Neural progenitor cell (in vitro differentiated cells): Measurements from ENCODE around the gene SNRNP25. TPM values are rescaled to one million over a fixed set of nuclear protein-coding genes. Genes with fewer than 3 reads are reported as not detected.

ENCODE experiments used
- DNase-seq: peaks from one replicate; pipeline ENCODE4 v3.0.0-alpha.2; 2016; ENCODE audit warnings: low spot score
- H2AFZ ChIP-seq: fragments of 200-600 bp; sonication (generic); replicated peaks from 2 replicates; pipeline ENCODE4 v1.6.1; 2016; ENCODE audit warnings: antibody characterized with exemption
- H3F3A ChIP-seq: fragments of 200-600 bp; sonication (generic); 2 replicates; pipeline ENCODE4 v1.6.1; 2016; ENCODE audit warnings: antibody characterized with exemption, low read depth
- H3K27ac ChIP-seq: fragments of 200-600 bp; sonication (generic); 2 replicates; pipeline ENCODE4 v1.5.1; 2016; ENCODE audit warnings: mild to moderate bottlenecking
- H3K27me3 ChIP-seq: fragments of 200-600 bp; sonication (generic); 2 replicates; pipeline ENCODE4 v1.6.1; 2016; ENCODE audit warnings: mild to moderate bottlenecking, moderate library complexity
- H3K36me3 ChIP-seq: fragments of 200-600 bp; sonication (generic); 2 replicates; pipeline ENCODE4 v1.5.1; 2016
- H3K4me1 ChIP-seq: fragments of 200-600 bp; sonication (generic); 2 replicates; pipeline ENCODE4 v1.6.1; 2016; ENCODE audit warnings: mixed run types
- H3K4me2 ChIP-seq: fragments of 200-600 bp; sonication (generic); 2 replicates; pipeline ENCODE4 v1.6.1; 2016
- H3K4me3 ChIP-seq: fragments of 200-600 bp; sonication (generic); 2 replicates; pipeline ENCODE4 v1.5.1; 2016
- H3K79me2 ChIP-seq: fragments of 200-600 bp; sonication (generic); 2 replicates; pipeline ENCODE4 v1.6.1; 2016; ENCODE audit warnings: low read depth
- H3K9ac ChIP-seq: fragments of 200-600 bp; sonication (generic); 2 replicates; pipeline ENCODE4 v1.6.1; 2016
- H3K9me3 ChIP-seq: fragments of 200-600 bp; sonication (generic); 2 replicates; pipeline ENCODE4 v1.5.1; 2016; ENCODE audit warnings: low read depth
- H4K20me1 ChIP-seq: fragments of 200-600 bp; sonication (generic); 2 replicates; pipeline ENCODE4 v1.6.1; 2016; ENCODE audit warnings: low read depth
- H3K27ac Mint-ChIP-seq: 3 replicates; pipeline ENCODE4 v1.8.0; 2021; ENCODE audit warnings: mixed read lengths
- H3K27me3 Mint-ChIP-seq: 2 replicates; pipeline ENCODE4 v1.8.0; 2022; ENCODE audit warnings: low read depth, mild to moderate bottlenecking, inconsistent platforms, moderate library complexity, mixed read lengths; ENCODE audit not compliant: insufficient read depth
- H3K36me3 Mint-ChIP-seq: 3 replicates; pipeline ENCODE4 v1.8.0; 2021; ENCODE audit warnings: mixed read lengths
- H3K4me1 Mint-ChIP-seq: 3 replicates; pipeline ENCODE4 v1.8.0; 2021; ENCODE audit warnings: mixed read lengths
- H3K4me3 Mint-ChIP-seq: 3 replicates; pipeline ENCODE4 v1.8.0; 2021; ENCODE audit warnings: mild to moderate bottlenecking, moderate library complexity, mixed read lengths
- H3K9me3 Mint-ChIP-seq: 3 replicates; pipeline ENCODE4 v1.8.0; 2020; ENCODE audit warnings: mixed read lengths
- EZH2 ChIP-seq: fragments of 200-600 bp; sonication (generic); IDR thresholded peaks from 2 replicates; pipeline ENCODE4 v1.6.1; 2017; ENCODE audit warnings: antibody characterized with exemption, mild to moderate bottlenecking, moderate library complexity
- EZH2phosphoT487 ChIP-seq: fragments of 200-600 bp; sonication (generic); IDR thresholded peaks from 2 replicates; pipeline ENCODE4 v1.6.1; 2017; ENCODE audit warnings: antibody characterized with exemption
- total RNA-seq: library from RNA; depleted of rRNA; stranded (reverse); fragments of >200 nt; gene quantifications from 2 replicates; pipeline ENCODE4 v1.2.3, GENCODE V29; 2015; ENCODE audit warnings: low replicate concordance
- TF ChIP-seq, protein P1 (sequence below): fragments of 200-600 bp; sonication (generic); IDR thresholded peaks from 2 replicates; pipeline ENCODE4 v1.5.1; 2017; ENCODE audit warnings: antibody characterized with exemption, mild to moderate bottlenecking

The SNRNP25 gene
- total RNA-seq, 1 donor from 2014 or later = 49.8 TPM

- H3K27me3 Mint-ChIP-seq = peaks cover 2% of the 10 kb centered on the region
- H3K79me2 ChIP-seq = no peaks in the 10 kb centered on the region
- H3K27ac Mint-ChIP-seq = peak overlapping the region; percentile 54
- H3K4me3 ChIP-seq = no peak overlapping the region
- no peak overlapping the region for H3K4me3 Mint-ChIP-seq
- H3K9me3 Mint-ChIP-seq = no peaks in the 10 kb centered on the region
- TF ChIP-seq, protein P1, sequence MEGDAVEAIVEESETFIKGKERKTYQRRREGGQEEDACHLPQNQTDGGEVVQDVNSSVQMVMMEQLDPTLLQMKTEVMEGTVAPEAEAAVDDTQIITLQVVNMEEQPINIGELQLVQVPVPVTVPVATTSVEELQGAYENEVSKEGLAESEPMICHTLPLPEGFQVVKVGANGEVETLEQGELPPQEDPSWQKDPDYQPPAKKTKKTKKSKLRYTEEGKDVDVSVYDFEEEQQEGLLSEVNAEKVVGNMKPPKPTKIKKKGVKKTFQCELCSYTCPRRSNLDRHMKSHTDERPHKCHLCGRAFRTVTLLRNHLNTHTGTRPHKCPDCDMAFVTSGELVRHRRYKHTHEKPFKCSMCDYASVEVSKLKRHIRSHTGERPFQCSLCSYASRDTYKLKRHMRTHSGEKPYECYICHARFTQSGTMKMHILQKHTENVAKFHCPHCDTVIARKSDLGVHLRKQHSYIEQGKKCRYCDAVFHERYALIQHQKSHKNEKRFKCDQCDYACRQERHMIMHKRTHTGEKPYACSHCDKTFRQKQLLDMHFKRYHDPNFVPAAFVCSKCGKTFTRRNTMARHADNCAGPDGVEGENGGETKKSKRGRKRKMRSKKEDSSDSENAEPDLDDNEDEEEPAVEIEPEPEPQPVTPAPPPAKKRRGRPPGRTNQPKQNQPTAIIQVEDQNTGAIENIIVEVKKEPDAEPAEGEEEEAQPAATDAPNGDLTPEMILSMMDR = no peak
- TF ChIP-seq EZH2 (no peak), EZH2phosphoT487 (no peak)
- H3K36me3 Mint-ChIP-seq = peaks cover 5% of the 10 kb centered on the region
- H3K4me2 ChIP-seq = no peak overlapping the region
- H3K4me1 Mint-ChIP-seq = no peaks in the 10 kb centered on the region
- no peaks in the 10 kb centered on the region for H4K20me1 ChIP-seq
- no peaks in the 10 kb centered on the region for H3K36me3 ChIP-seq
- no peak overlapping the region for H2AFZ ChIP-seq
- no peak for DNase-seq
- H3K9me3 ChIP-seq = no peaks in the 10 kb centered on the region
- H3K4me1 ChIP-seq = no peaks in the 10 kb centered on the region
- no peak overlapping the region for H3K27ac ChIP-seq
- no peaks in the 10 kb centered on the region for H3F3A ChIP-seq
- H3K27me3 ChIP-seq = no peaks in the 10 kb centered on the region
- H3K9ac ChIP-seq = no peak overlapping the region
These were observed 19.0 kb upstream of the SNRNP25 start for GRCh38 chr16:34648-34987.

DNA sequence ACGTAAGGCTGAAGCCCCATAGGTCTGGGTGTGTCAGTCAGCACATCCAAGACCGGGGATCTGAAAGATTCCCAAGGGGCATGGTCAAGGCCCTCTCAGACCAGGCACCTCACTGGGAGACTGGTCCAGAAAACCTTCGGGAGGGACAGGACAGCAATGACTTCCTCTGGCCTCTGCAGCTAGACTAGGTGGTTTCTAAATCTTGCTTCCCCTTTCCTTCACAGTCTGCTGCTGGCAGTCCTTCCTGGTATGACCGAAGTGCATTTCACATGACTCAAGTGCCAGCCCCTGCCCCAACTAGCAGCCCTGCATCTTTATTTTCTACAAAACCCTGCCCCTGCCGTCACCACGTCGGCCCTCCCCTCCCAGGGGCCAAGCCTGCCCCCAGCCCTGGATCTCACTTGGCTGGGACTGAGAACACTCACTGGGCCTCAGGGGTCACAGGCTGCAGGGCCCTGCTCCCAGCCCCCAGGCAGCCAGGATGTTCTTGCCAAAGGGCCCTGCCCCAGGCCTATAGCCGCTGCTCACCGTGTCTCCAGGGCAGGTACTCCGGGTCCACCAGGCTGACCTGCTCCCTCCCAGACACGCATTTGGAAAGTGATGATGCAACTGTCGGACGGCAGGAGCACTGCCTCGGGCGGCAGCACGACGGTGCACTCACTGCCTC is 18.5 kb upstream of the SNRNP25 start:
- Mint-ChIP-seq H3K4me3 (no peak overlapping the region), H3K36me3 (peaks cover 5% of the 10 kb centered on the region), H3K9me3 (no peaks in the 10 kb centered on the region), H3K27me3 (peaks cover 2% of the 10 kb centered on the region), H3K4me1 (no peaks in the 10 kb centered on the region), H3K27ac (no peak overlapping the region)
- TF ChIP-seq EZH2 = no peak
- no peak overlapping the region for H3K4me2 ChIP-seq
- H3K27me3 ChIP-seq = no peaks in the 10 kb centered on the region
- no peak overlapping the region for H3K27ac ChIP-seq
- no peaks in the 10 kb centered on the region for H3K9me3 ChIP-seq
- no peaks in the 10 kb centered on the region for H3K36me3 ChIP-seq
- no peaks in the 10 kb centered on the region for H3K79me2 ChIP-seq
- H3K4me3 ChIP-seq = no peak overlapping the region
- DNase-seq = no peak
- H2AFZ ChIP-seq = no peak overlapping the region
- no peaks in the 10 kb centered on the region for H4K20me1 ChIP-seq
- no peaks in the 10 kb centered on the region for H3K4me1 ChIP-seq
- H3K9ac ChIP-seq = no peak overlapping the region
- H3F3A ChIP-seq = peaks cover 2% of the 10 kb centered on the region

GRCh38 chr16:35678-36305 is 17.8 kb upstream of the SNRNP25 start:
- peak overlapping the region; percentile 33 for H3K4me3 Mint-ChIP-seq
- no peak for TF ChIP-seq EZH2phosphoT487
- TF ChIP-seq EZH2 = no peak
- TF ChIP-seq, protein P1 = no peak
- Histone ChIP-seq H3K4me1 (no peaks in the 10 kb centered on the region), H3F3A (peaks cover 2% of the 10 kb centered on the region), H4K20me1 (no peaks in the 10 kb centered on the region), H2AFZ (no peak overlapping the region), H3K9me3 (no peaks in the 10 kb centered on the region), H3K27me3 (no peaks in the 10 kb centered on the region), H3K4me3 (no peak overlapping the region), H3K36me3 (no peaks in the 10 kb centered on the region), H3K4me2 (no peak overlapping the region), H3K79me2 (no peaks in the 10 kb centered on the region), H3K27ac (no peak overlapping the region), H3K9ac (no peak overlapping the region)
- H3K4me1 Mint-ChIP-seq = no peaks in the 10 kb centered on the region
- H3K27me3 Mint-ChIP-seq = peaks cover 2% of the 10 kb centered on the region
- no peak overlapping the region for H3K27ac Mint-ChIP-seq
- no peaks in the 10 kb centered on the region for H3K9me3 Mint-ChIP-seq
- H3K36me3 Mint-ChIP-seq = peaks cover 5% of the 10 kb centered on the region
- no peak for DNase-seq

DNA sequence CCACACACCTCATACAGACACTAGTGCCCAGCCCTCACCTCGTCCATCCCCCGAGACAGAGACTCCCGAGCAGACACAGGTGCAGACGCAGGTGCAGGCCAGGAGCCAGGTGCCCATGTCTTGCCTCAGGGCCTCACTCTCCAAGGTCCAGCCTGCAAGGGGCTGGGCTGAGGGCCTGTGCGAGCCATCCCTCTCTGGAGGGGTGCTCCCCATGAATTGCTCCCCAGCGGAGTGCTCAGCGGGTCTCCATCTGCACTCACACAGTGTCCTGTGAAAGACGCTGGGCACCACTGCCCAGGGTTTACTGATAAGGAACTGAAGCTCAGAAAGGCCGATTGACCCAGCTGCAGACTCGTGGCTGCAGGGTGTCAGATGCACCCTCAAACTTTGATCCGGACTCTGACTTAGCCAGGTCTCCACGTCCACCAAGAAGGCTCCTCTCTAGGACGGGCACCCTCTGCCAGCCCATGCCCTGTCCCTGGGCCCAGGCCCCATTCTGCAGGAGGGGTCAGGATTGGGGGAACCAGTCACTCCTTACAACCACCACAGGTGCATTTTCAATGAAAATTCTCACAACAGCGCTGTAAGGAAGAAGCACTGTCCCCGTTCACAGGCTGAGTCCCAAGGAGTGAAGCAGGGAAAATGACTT is 17.2 kb upstream of the SNRNP25 start:
- H3K4me2 ChIP-seq = no peak overlapping the region
- no peaks in the 10 kb centered on the region for H3K79me2 ChIP-seq
- H3K36me3 Mint-ChIP-seq = peaks cover 10% of the 10 kb centered on the region
- no peak overlapping the region for H3K9ac ChIP-seq
- H3K9me3 ChIP-seq = no peaks in the 10 kb centered on the region
- H4K20me1 ChIP-seq = no peaks in the 10 kb centered on the region
- peaks cover 2% of the 10 kb centered on the region for H3K27me3 Mint-ChIP-seq
- H3K4me3 Mint-ChIP-seq = no peak overlapping the region
- H2AFZ ChIP-seq = no peak overlapping the region
- no peak overlapping the region for H3K27ac ChIP-seq
- no peaks in the 10 kb centered on the region for H3K9me3 Mint-ChIP-seq
- TF ChIP-seq EZH2 = no peak
- TF ChIP-seq EZH2phosphoT487 = no peak
- TF ChIP-seq, protein P1 = no peak
- H3K27ac Mint-ChIP-seq = no peak overlapping the region
- no peaks in the 10 kb centered on the region for H3K36me3 ChIP-seq
- H3F3A ChIP-seq = peaks cover 2% of the 10 kb centered on the region
- no peak for DNase-seq
- no peaks in the 10 kb centered on the region for H3K4me1 ChIP-seq
- H3K4me1 Mint-ChIP-seq = no peaks in the 10 kb centered on the region
- no peak overlapping the region for H3K4me3 ChIP-seq
- H3K27me3 ChIP-seq = no peaks in the 10 kb centered on the region
